Measurements from ENCODE around the gene SSX2IP.
"Not testable (repeated sequence)": the region's sequence is repeated elsewhere in the genome, so short reads cannot be mapped to it uniquely, and the experiment has no call there.

SSX2IP gene

DNA sequence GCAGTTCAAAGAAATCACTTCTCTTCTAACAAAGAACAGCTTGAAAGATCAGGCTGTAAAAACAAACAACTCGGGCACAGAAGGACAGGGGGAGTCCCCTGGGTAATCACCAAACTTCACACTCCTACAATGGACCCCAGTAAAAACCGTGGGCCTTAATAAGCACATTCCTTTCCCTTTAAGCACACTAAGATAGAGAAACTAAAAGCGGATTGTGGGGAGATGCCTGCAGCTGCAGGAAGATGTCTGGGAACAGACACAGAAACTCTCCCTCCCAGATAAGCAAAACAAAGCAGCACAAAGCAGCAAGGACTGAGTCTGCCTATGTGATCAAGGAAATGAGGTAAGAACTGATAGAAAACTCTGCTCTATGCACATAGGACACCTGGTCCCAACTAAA lies 78.5 kb downstream of the SSX2IP start:
- no peak for DNase-seq

DNA sequence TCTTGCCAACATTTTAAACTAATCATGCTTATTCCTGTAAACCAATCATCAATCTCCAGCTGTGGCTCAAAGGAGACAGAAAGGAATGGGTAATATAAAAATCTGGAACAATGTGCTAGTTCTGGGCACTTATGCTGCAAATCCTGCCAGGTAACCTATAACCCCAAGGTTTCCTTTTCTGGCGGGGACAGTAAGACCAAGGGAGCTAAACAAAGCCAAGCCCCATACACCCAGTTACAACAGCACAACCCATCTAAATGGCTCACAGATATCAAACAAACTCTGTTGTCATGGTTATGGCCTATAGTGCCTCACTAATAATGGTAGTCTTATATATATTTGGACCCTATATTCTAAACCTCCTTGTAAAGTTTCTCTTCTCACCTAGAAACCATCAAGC lies 79.2 kb downstream of the SSX2IP start:
- no peak for DNase-seq

DNA sequence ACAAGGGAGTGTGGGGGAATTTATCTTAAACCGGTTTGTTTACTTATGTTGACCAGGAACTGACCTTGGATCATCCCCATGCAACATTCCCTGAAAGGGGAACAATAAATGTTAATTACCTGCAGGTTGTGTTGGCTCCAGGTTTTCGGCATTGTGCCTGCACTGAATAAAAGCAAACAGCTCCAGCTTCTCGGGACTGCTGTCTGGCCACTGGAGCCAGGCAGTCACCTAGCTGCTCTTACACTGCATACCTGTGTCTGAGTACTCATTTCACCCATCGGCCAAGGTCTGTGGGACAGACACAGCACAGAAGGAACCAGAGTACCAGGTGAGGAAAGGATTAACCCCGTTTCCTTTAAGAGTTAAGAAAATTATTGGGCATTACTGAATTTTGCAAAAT lies 83.3 kb downstream of the SSX2IP start:
- no peak for DNase-seq

DNA sequence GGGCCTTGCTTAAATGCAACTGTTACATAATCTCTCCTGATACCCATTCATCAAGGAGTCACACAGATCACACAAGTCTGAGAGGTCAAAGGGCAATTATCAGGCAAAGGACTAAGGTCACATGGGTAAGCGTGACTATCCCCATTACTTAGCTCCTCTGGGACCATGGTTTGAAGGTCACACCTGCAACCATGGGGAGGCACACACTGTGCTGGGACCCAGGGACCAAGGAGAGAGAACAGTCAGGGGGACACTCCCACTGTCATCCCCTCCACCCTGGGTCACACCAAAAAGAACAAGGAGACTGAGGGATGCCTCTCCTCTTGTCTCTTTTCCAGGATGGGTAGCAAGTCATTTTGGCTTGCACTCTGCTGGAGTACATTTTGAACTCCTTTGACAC lies 85.1 kb downstream of the SSX2IP start:
- no peak for DNase-seq

DNA sequence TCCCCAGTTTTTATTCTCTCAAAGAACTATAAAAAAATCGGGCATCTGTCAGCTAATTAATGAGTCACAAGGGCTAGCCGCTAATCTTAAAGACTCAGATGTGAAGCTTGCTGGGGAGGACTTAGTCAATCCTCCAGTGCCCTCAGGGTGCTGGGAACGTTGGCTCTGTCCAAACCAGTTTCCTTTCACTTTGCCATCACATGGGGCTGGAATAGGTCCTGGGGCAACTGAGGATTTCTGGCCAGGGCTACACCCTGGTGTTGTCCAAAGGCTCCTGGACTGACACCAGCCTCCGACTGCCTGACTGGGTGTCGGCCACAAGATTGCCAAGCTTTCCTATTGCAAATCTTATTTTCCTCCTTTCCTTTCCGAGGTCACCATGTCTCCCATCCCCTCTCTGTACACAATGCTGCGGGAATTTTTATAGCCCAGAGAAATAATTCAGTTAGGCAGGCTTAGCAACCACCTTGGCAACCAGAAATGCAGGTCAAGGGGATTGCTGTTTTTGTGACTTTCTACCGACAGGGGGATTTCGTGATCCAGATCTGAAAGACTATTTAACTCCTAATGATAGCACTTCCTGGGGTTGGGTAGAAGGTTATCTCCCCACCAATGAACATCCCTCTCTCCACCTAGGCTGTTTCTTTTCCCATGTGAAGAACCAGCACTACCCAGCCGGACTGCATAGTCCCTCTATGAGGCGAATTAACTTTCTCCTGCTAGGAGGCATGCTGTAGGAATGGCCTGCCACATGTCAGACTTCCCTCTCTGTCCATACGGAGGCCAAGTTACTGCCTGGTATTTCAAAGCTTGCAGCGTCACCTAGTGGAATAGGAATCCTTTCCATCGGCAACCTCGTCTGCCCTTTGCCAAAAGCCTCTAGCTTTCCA lies 86.1 kb downstream of the SSX2IP start:
- DNase-seq, result no peak

DNA sequence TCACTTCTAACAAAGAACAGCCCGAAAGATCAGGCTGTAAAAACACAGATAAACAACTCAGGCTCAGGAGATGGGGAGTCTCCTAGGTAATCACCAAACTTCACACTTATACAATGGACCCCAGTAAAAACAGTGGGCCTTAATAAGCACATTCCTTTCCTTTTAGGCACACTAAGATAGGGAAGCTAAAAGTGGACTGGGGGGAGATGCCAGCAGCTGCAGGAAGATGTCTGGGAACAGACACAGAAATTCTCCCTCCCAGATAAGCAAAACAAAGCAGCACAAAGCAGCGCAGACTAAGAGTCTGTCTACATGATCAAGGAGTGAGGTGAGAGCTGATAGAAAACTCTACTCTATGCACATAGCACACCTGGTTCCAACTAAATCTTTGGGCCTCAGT lies 87.0 kb downstream of the SSX2IP start:
- no peak for DNase-seq

GRCh38 chr1:84600796-84601195 lies 89.5 kb downstream of the SSX2IP start:
- DNase-seq, result no peak

- DNase-seq, result no peak
These were observed 91.2 kb downstream of the SSX2IP start for GRCh38 chr1:84598846-84599741.

DNA sequence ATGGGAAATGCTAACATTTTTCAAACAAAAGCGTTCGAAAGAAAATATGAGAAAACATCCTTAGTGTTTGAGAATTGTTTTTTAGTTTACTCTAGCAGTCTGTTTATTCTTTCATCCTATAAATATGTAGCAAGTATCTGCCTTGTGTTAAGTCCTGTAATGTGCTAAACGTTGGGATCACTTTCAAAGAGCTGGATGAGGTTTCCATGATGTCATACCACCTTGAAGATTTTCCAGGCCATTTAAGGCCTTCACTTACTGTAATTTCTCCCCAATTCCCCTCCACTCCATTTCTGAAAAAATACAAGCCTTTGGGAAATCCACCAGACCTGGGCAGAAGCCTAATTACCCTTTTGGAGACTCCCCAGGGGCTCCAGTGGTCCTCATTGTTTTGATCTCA lies 91.8 kb downstream of the SSX2IP start:
- no peak for DNase-seq

DNA sequence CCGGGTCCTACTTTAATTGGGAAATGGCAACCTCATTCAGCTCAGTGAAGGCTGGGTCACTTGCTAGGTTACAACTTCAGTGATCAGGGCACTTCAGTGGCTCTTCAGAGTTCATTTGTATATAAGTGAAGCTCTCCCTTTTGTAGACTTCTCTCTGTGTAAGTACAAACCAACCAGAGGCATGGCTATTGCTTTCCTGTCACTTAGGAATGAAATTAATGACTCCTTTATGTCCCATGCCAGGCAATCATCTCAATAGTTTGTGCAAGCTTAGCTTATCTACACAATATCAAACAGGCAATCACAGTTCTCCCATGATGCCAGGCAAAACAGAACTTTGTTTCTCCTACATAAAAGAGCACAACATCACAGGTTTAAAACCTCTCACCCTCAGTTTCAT lies 93.2 kb downstream of the SSX2IP start:
- DNase-seq, result no peak

- not testable (repeated sequence) for DNase-seq
These were observed 95.3 kb downstream of the SSX2IP start for GRCh38 chr1:84594959-84595358.

All from NCI-H510A (cell line).